ENCODE results near the gene KRT15.

Gene KRT15

DNA sequence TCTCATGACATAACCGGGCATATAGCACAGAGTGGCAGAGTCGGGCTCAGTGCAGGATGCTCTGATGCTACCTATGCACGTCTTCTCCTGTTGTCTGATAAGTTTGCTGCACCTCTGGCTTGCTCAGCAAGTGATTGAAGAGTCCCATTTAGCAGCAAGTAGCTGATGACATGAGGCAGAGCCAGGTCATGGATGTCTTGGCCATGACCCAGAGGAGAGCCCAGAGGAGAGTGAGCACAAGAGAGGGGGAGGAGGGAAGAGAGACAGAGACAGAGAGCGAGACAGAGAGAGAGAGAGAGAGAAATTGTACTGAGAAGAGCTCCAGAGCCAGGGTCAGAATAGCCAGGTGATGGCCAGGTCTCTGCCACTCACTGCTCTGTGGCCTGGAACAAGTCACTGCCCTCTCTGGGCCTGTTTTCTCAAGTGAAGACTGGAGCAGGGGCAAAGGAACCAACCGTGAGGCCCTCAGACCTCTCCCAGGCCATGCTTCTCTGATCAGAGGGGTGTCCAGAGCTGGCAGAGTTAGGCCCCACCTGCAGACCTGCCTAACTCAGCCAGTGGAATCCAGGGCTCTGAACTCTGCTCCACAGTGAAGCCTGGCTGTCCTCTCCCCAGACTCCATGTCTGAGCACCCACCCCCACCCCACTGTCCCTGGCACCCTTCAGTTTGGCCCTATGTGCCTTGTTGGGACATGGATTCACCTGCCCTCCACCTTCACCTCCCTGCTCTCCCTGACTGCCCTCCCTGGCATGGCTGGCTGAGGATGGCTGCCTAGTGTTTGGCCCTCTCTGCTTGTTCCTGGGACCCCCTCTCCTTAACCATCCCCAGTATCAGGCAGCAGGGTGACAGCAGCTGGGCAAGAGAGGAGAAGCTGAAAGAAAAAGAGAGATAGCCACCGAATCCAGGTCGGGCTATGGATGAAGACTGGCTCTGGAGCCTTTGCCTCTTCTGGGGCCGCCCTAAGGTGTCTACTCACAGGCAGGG lies 33.5 kb downstream of the KRT15 start:
- TF ChIP-seq, protein P1, sequence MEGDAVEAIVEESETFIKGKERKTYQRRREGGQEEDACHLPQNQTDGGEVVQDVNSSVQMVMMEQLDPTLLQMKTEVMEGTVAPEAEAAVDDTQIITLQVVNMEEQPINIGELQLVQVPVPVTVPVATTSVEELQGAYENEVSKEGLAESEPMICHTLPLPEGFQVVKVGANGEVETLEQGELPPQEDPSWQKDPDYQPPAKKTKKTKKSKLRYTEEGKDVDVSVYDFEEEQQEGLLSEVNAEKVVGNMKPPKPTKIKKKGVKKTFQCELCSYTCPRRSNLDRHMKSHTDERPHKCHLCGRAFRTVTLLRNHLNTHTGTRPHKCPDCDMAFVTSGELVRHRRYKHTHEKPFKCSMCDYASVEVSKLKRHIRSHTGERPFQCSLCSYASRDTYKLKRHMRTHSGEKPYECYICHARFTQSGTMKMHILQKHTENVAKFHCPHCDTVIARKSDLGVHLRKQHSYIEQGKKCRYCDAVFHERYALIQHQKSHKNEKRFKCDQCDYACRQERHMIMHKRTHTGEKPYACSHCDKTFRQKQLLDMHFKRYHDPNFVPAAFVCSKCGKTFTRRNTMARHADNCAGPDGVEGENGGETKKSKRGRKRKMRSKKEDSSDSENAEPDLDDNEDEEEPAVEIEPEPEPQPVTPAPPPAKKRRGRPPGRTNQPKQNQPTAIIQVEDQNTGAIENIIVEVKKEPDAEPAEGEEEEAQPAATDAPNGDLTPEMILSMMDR (IDR thresholded peaks at IDR 0.05; ENCODE audit: low read depth, low read length): no peak
- no peak for DNase-seq
- Histone ChIP-seq H3K9me3 (no peaks in the 10 kb centered on the region), H3K4me3 (ENCODE audit: low read depth, low read length) (no peak overlapping the region), H3K27me3 (no peaks in the 10 kb centered on the region), H3K36me3 (no peaks in the 10 kb centered on the region), H3K4me1 (peaks cover 11% of the 10 kb centered on the region)

DNA sequence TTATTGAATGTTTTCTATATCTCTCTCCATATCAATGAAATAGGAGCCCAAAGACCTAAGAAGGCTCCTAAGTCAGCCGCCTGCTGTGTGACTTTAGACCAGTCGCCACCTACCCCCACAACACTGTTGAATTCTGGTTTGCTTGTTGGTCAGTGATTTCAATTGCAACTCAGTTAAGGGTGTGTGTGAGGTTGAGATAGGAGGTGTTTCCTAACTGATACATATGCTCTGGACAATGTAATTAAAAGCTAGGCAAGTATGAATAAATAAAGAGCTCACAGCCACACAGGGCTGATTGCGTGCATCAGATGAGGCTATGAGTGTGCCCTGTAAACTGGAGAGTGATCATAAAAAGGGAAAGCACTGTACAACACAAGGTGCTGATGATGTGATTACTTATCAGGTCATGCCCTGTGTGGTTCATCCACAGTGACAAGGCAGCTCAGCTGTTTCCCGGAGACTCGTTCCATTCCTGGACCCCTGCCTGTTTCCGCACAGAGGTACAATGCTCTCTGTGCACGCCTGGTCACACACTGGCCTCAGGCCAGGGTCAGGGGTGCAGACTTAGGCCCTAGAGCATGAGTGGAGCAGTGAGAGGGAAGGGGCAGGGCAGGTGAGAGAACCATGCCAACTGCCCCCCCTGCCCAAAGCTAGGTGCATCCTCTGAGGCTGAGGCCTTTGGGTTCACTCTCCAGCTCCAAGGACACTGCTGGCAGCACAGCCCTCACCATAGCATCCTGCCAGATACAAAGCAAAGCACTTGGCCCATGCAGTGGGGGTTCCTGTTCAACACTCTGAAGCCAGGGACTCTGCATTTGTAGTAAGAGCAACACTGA lies 34.5 kb downstream of the KRT15 start:
- peaks cover 11% of the 10 kb centered on the region for H3K4me1 ChIP-seq
- H3K4me3 ChIP-seq (ENCODE audit: low read depth, low read length): no peak overlapping the region
- H3K36me3 ChIP-seq: no peaks in the 10 kb centered on the region
- no peaks in the 10 kb centered on the region for H3K27me3 ChIP-seq
- DNase-seq: no peak
- TF ChIP-seq, protein P1 (IDR thresholded peaks at IDR 0.05; ENCODE audit: low read depth, low read length): no peak
- no peaks in the 10 kb centered on the region for H3K9me3 ChIP-seq

DNA sequence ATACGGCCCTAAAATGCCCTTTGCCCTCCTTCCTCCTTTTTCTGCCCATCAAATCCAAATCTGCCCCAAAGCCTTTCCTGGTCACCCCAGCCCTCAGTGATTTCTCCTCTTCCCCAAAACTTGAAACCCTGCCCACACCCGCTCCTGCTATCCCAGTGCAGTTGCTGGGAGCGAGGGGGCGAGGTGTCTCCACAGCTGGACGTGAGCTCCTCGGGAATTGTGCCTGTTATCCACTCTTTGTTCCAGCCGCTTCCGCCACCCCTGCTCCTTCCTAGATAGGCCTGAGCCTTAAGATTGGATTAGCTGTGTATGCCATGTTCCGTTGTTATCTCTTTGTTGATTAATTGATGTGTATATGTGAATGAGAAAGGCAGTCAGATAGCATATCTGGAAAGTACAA lies 35.2 kb downstream of the KRT15 start:
- H3K4me3 ChIP-seq (ENCODE audit: low read depth, low read length): no peak overlapping the region
- peaks cover 11% of the 10 kb centered on the region for H3K4me1 ChIP-seq
- TF ChIP-seq, protein P1 (IDR thresholded peaks at IDR 0.05; ENCODE audit: low read depth, low read length): no peak
- no peaks in the 10 kb centered on the region for H3K9me3 ChIP-seq
- DNase-seq: no peak
- no peaks in the 10 kb centered on the region for H3K27me3 ChIP-seq
- no peaks in the 10 kb centered on the region for H3K36me3 ChIP-seq

DNA sequence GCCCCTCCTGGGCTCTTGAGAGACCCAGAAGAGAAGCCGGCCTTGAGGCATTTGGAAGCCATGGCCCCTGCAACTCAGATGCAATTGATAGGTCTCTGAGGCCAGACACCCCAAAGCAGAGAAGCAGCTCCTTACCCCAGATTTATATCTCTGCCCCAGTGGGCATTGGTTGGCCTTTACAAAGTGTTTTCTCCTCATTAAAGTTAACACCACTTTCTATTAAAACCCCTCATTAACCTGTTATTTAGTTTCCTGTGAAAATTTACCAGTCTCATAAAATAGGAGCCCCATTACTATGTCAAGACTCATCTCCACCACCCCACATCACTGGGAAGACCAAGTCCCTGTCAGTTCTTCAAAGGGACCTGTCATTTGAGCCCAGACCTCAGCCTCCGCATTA lies 37.7 kb downstream of the KRT15 start, which contains the start of gene KRT35:
TSS of gene KRT35 (minus strand) at position 116 of the 400 bp plus-strand sequence. CDS start at position 62, 54 bp downstream.
- no peak for DNase-seq
- H3K36me3 ChIP-seq: no peaks in the 10 kb centered on the region
- TF ChIP-seq, protein P1 (IDR thresholded peaks at IDR 0.05; ENCODE audit: low read depth, low read length): no peak
- no peak within 1 kb of the TSS for H3K4me3 ChIP-seq (ENCODE audit: low read depth, low read length)
- peaks cover 11% of the 10 kb centered on the region for H3K4me1 ChIP-seq
- no peaks in the 10 kb centered on the region for H3K9me3 ChIP-seq
- H3K27me3 ChIP-seq: no peaks in the 10 kb centered on the region

DNA sequence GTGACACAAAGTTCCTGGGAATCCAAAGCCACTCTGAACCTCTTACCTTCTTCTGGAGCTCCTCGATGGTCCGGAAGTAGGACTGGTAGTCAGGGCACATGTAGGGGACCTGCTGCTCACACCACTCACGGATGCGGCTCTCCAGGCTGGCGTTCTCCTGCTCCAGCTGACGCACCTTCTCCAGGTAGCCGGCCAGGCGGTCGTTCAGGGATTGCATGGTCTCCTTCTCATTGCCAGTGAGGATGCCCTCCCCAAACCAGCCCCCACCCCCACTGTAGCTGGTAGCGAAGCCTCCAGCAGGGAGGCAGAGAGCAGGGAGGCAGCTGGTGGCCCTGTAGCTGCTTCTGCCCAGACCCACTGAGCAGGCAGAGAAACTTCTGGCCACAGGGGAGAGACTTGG lies 38.1 kb downstream of the KRT15 start:
- DNase-seq: no peak
- H3K4me1 ChIP-seq: peaks cover 11% of the 10 kb centered on the region
- TF ChIP-seq, protein P1 (IDR thresholded peaks at IDR 0.05; ENCODE audit: low read depth, low read length): no peak
- no peaks in the 10 kb centered on the region for H3K27me3 ChIP-seq
- no peaks in the 10 kb centered on the region for H3K36me3 ChIP-seq
- H3K4me3 ChIP-seq (ENCODE audit: low read depth, low read length): no peak overlapping the region
- H3K9me3 ChIP-seq: no peaks in the 10 kb centered on the region

Data from BE2C (cell line).